GM21619 (cell line): ENCODE measurements around the gene VKORC1L1.
"Not testable (repeated sequence)": the region's sequence is repeated elsewhere in the genome, so short reads cannot be mapped to it uniquely, and the experiment has no call there.

Experiments
- ATAC-seq: cut with Tn5 transposase; IDR thresholded peaks from one replicate; pipeline ENCODE4 v1.9.1; 2021; ENCODE audit not compliant: unreplicated experiment

VKORC1L1 gene

GRCh38 chr7:65872776-65873581, at the start of gene VKORC1L1:
Gene VKORC1L1 (plus strand): TSS chr7:65873074. CDS start chr7:65873372, 298 bp downstream.
- ATAC-seq = peak; percentile 81

DNA sequence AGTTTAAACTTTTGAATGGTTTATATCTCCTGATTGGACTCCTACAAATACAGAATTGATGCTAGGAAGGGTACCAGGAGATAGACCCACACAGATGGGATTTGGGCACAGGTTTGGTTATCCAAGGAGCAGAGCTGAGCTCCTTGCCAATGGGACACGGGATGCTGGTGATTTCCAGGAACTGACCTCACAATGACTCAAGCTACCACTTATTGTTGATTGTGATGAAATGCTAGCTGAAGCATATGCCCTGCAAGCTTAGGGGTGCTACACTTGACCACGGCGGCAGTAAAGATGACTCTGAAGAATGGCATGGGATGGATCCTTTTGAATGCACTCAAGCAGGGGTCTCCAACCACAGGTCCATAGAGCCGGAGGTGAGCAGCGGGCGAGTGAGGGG, 45.5 kb upstream of the VKORC1L1 start:
- no peak for ATAC-seq

DNA sequence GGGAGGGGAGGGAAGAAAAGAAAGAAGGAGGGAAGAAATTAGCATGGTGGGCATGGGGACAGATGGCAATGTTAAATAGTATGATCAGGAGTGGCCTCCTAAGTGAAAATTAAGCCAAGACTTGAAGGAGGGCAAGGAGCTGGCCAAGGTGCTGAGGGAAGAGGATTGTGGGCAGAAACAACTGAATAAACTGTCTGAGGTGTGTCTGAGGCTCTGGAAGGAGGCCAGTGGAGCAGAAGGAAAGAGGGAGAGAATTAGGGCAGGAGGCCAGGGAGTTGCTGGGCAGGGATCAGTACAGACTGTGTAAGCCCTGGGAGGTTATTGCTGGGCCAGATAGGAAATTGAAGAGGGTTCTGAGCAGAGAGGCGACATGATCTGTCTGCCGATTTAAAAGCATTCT, 40.6 kb upstream of the VKORC1L1 start:
- ATAC-seq = no peak

- ATAC-seq = not testable (repeated sequence)
Observed at GRCh38 chr7:65836684-65837083, 36.2 kb upstream of the VKORC1L1 start.

- not testable (repeated sequence) for ATAC-seq
Observed at GRCh38 chr7:65837541-65837956, 35.3 kb upstream of the VKORC1L1 start.

DNA sequence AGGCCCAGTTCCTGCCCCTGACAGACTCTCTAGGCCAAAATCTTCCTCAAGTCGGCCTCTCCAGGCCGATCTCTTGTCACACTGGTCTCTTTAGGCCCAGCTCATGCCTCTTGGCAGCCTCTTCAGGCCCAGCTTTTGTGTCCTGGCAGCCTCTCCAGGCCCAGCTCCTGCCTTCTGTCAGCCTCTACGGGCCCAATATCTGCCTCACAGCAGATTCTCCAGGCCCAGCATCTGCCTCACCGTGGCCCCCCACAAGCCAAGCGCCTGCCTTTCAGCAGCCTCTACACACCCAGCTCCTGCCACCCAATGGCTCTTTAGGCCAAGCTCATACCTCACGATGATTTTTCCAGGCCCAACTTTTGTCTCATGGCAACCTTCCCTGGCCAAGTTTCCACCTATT, 33.0 kb upstream of the VKORC1L1 start:
- no peak for ATAC-seq

- ATAC-seq = no peak
Observed at GRCh38 chr7:65840446-65840845, 32.4 kb upstream of the VKORC1L1 start.

DNA sequence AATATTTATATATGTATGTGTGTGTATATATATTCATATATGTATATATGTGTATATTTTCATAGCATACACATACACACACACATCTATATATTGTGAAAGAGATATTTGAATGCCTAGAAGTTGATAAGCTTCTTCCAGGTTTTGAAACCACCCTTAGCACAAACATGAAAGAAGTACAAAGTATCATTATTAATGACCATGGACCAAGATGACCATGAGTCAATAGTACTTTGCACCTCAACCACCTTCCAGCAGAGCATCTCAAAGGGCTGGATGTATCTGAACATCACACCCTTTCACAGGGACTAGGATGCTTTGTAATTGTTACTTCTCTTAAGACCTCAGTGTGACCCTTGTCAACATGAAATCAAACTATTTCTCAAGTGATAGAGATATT, 29.3 kb upstream of the VKORC1L1 start:
- ATAC-seq = not testable (repeated sequence)

DNA sequence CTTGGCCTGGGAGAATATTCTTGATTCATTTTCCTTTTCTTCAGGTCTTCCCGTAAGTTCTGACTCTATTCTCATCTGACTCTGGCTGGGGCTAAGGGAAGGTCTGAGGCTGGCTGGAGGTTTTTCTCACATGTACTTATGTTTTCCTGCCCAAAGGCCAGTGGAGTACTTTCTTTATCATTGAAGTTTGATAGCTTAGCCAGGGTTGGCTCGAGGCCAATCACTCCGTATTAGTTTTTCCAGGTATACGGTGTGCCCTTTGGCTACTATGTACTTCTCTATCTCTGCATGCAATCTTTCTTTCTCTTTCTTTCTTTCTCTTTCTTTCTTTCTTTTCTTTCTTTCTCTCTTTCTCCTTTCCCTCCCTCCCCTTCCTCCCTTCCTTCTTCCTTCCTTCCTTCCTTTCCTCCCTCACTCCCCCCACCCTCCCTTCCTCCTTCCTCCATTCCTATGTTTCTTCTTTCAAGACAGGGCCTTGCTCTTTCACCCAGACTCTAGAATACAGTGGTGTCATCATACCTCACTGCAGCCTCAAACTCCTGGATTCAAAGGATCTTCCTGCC, 26.8 kb upstream of the VKORC1L1 start:
- no peak for ATAC-seq

GRCh38 chr7:65853426-65853825, 19.4 kb upstream of the VKORC1L1 start:
- not testable (repeated sequence) for ATAC-seq

DNA sequence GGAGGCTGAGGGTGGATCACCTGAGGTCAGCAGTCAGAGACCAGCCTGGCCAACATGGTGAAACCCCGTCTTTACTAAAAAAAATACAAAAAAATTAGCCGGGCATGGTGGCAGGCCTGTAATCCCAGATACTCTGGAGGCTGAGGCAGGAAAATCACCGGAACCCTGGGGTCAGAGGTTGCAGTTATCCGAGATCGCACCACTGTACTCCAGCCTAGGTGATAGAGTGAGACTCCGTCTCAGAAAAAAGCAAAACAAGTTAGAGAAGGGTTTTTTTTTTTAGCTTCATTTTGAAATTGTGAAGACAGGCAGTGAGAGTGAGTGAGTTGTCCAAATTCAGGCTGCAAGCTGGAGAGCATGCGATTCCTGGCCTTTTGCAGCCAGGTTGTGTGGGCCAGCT, 19.0 kb upstream of the VKORC1L1 start:
- ATAC-seq = not testable (repeated sequence)

- not testable (repeated sequence) for ATAC-seq
Observed at GRCh38 chr7:65857321-65857894, 15.5 kb upstream of the VKORC1L1 start.

- not testable (repeated sequence) for ATAC-seq
Observed at GRCh38 chr7:65858660-65859059, 14.2 kb upstream of the VKORC1L1 start.

DNA sequence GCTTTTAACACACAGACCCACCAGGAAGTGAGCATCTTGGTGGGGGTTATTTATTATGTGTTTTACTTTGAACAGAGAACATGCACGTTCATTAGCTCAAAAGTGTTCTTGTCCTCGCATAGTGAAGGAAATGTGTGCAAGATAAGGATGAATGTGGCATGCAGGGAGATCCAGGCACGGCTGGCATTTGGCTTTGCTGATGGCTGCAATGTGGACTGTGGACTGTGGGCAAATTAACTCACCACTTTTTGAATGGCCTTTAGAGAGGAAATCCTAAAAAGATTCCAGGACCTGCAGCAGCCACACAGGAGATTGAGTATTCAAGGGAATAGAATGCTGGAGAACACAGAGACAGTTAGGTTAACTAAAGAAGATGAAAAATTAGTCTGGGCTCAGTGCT, 6.6 kb upstream of the VKORC1L1 start:
- not testable (repeated sequence) for ATAC-seq

DNA sequence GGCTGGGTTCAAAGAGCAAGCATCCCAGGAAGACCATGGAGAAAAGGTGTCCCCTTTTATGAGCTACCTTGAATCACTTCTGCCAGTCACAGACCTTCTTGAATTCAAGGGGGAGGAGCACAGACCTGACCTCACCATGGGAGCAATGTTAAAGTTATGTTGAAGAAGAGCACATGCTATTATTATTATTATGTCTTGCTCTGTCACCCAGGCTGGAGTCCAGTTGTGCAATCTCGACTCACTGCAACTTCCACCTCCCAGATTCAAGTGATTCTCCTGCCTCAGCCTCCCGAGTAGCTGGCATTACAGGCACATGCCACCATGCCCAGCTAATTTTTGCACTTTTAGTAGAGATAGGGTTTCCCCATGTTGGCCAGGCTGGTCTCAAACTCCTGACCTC, 5.2 kb upstream of the VKORC1L1 start:
- ATAC-seq = not testable (repeated sequence)

DNA sequence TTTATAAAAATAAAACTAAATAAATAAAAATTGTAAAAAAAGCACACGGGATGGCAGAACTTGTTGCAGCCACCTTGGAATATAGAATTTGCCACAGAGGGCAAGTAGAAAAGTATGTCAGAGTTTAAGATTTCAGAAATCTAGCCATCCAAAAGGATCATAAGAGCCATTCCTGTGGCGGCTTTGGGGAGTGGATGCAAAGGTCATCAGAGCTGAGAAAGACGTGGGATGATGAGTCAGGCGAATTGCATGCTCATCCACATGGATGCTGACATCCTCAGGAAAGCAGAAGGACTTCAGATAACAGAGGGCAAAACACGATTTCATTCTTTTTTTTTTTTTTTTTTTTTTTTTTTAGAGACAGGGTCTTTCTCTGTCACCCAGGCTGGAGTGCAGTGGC, 3.6 kb upstream of the VKORC1L1 start:
- not testable (repeated sequence) for ATAC-seq

GRCh38 chr7:65871451-65871850, 1.4 kb upstream of the VKORC1L1 start:
- ATAC-seq = peak; percentile 23

DNA sequence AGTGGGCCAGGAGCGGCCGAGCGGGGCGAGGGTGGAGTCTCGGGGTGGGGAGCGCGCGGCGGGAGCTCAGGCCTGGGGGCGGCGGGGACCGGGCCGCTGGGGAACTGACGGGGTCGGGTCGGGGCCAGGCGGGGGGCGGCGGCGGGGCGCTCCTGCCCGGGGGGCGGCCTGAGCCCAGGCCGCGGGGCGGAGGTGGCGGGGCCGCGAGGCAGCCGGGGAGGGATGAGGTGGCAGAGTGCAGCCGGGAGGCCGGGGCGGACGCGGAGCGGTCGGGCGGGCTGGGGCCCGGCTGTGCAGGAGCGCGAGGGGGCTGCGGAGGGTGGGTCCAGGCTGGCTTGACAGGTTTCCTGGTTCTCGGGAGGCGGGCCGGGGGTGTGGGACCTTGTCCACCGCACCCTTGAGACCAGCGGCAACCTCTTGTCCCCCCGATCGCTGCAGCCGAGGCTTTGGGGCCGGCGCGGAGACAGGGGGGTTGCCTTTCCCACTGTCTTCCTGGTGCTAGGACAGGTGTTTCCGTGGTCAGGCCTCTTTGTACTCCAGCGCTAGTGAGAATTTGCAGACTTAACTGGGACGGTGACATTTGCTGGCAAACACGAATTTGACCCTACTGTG, 814 bp downstream of the VKORC1L1 start:
- peak; percentile 32 for ATAC-seq

- ATAC-seq = not testable (repeated sequence)
Observed at GRCh38 chr7:65875715-65876114, 2.8 kb downstream of the VKORC1L1 start.

DNA sequence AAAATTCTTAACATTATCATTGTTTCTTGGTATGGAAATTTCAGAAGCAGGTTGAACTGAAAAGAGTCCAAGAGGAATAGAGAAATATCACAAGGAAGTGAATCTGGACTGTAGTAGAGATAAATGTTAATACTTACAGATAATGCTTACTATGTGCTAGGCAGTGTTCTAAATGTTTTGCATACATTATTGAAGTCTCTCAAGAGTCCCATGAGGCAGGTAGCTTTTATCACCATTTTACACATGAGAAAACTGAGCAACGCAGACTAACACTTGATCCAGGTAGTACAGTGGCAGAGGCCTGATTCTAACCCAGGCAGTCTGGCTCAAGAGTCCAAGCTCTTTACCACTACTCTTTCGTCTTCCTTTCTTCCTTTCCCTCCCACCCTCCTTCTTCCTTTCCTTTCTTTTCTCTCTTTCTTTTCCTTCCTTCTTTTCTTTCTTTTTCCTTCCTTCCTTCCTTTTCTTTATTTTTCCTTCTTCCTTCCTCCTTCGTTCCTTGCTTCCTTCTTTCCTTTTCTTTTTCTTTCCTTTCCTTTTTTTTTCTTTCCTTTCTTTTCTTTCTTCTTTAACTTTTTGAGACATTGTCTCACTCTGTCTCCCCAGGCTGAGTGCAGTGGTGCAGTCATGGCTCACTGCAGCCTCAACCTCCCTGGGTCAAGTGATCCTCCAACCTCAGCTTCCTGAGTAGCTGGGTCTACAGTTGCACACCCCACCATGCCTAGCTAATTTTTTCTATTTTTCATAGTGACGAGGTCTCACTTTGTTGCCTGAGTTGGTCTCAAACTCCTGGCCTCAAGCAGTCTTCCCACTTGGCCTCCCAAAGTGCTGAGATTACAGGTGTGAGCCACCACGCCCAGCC, 6.6 kb downstream of the VKORC1L1 start:
- ATAC-seq = not testable (repeated sequence)

DNA sequence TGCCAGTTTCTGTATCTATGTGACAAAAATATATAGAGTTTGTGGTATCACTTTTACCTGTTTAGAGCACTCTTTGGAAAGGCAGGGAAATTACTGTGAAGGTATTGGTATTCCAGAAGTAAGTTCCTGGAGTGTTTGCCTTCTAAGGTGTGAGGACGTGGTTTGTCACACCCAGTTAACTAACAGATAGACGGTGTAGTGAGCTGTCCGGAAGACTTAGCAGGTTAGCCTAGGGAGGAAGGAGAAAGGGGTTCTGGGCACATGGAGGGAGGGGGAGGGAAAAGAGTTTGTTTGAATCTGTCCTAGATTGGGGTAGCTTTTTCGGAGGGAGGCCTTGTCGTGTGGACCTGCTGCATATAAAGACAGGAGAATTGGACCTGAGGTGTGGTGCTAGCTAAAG, 7.4 kb downstream of the VKORC1L1 start:
- not testable (repeated sequence) for ATAC-seq
